Smooth muscle cell (in vitro differentiated cells): ENCODE results near the gene LIN7B. TPM values are rescaled to one million over a fixed set of nuclear protein-coding genes. Genes with fewer than 3 reads are reported as not detected.

Experiments used
- DNase-seq: peaks from one replicate; lab custom pipeline; 2025; ENCODE audit not compliant: unreplicated experiment; lab: John Stamatoyannopoulos, UW
- H2AFZ ChIP-seq: fragments of 200-600 bp; sonication (generic); 2 replicates; pipeline ENCODE4 v1.6.0; 2016; ENCODE audit warnings: antibody characterized with exemption, low read depth, mild to moderate bottlenecking
- H3F3A ChIP-seq: fragments of 200-600 bp; sonication (generic); 2 replicates; pipeline ENCODE4 v1.6.0; 2017; ENCODE audit warnings: antibody characterized with exemption, low read depth
- H3K27ac ChIP-seq: fragments of 200-600 bp; sonication (generic); 2 replicates; pipeline ENCODE4 v1.5.1; 2016; ENCODE audit warnings: low read depth, mild to moderate bottlenecking
- H3K27me3 ChIP-seq: fragments of 200-600 bp; sonication (generic); 2 replicates; pipeline ENCODE4 v1.6.1; 2016; ENCODE audit warnings: low read depth, mild to moderate bottlenecking
- H3K36me3 ChIP-seq: fragments of 200-600 bp; sonication (generic); 2 replicates; pipeline ENCODE4 v1.5.1; 2016; ENCODE audit warnings: low read depth
- H3K4me1 ChIP-seq: fragments of 200-600 bp; sonication (generic); 2 replicates; pipeline ENCODE4 v1.5.1; 2016; ENCODE audit warnings: low read depth
- H3K4me2 ChIP-seq: fragments of 200-600 bp; sonication (generic); 2 replicates; pipeline ENCODE4 v1.6.0; 2016; ENCODE audit warnings: mild to moderate bottlenecking
- H3K4me3 ChIP-seq: fragments of 200-600 bp; sonication (generic); 2 replicates; pipeline ENCODE4 v1.5.1; 2016; ENCODE audit warnings: mild to moderate bottlenecking
- H3K79me2 ChIP-seq: fragments of 200-600 bp; sonication (generic); 2 replicates; pipeline ENCODE4 v1.6.0; 2016; ENCODE audit warnings: low read depth, mild to moderate bottlenecking
- H3K9ac ChIP-seq: fragments of 200-600 bp; sonication (generic); 2 replicates; pipeline ENCODE4 v1.6.0; 2016; ENCODE audit warnings: low read depth
- H3K9me3 ChIP-seq: fragments of 200-600 bp; sonication (generic); replicated peaks from 2 replicates; pipeline ENCODE4 v1.5.1; 2016; ENCODE audit warnings: low read depth
- H4K20me1 ChIP-seq: fragments of 200-600 bp; sonication (generic); 2 replicates; pipeline ENCODE4 v1.6.0; 2016; ENCODE audit warnings: low read depth
- CTCF ChIP-seq: fragments of 200-600 bp; sonication (generic); IDR thresholded peaks from 2 replicates; pipeline ENCODE4 v1.5.1; 2017; ENCODE audit warnings: borderline replicate concordance, mild to moderate bottlenecking, antibody characterized with exemption; ENCODE audit not compliant: insufficient read depth, poor library complexity, severe bottlenecking
- WGBS: methylation state at CpG from one replicate; pipeline ENCODE4 v1.1.7; 2016; ENCODE audit warnings: low lambda C conversion rate; 5-methylcytosine and 5-hydroxymethylcytosine counted together
- polyA plus RNA-seq: library from polyadenylated mRNA; unstranded; fragments of >200 nt; fragmentation: Nextera tagmentation; extraction: Ambion mirVana; gene quantifications from 2 replicates; pipeline ENCODE4 v1.2.1, GENCODE V29; 2016
- total RNA-seq: library from RNA; depleted of rRNA; stranded (reverse); fragments of >200 nt; gene quantifications from 2 replicates; pipeline ENCODE4 v1.2.3, GENCODE V29; 2014

The LIN7B gene
- total and polyA plus RNA-seq, 2 experiments from 2014 or later = 11.7 to 24.7 TPM

GRCh38 chr19:49101160-49101559 lies 13.0 kb upstream of the LIN7B start:
- no peak overlapping the region for H3K27ac ChIP-seq
- H3K36me3 ChIP-seq = no peaks in the 10 kb centered on the region
- H2AFZ ChIP-seq = no peak overlapping the region
- peaks cover 12% of the 10 kb centered on the region for H3F3A ChIP-seq
- H3K4me1 ChIP-seq = no peaks in the 10 kb centered on the region
- no peaks in the 10 kb centered on the region for H3K27me3 ChIP-seq
- H3K4me2 ChIP-seq = no peak overlapping the region
- TF ChIP-seq CTCF = no peak
- DNase-seq = no peak
- no peak overlapping the region for H3K9ac ChIP-seq
- no peak overlapping the region for H3K4me3 ChIP-seq
- no peaks in the 10 kb centered on the region for H3K9me3 ChIP-seq
- peaks cover 87% of the 10 kb centered on the region for H4K20me1 ChIP-seq
- H3K79me2 ChIP-seq = peaks cover 17% of the 10 kb centered on the region
- 96% methylated on average over 12 of the region's 12 CpGs for WGBS

- no peak overlapping the region for H3K9ac ChIP-seq
- H3K36me3 ChIP-seq = no peaks in the 10 kb centered on the region
- H3K79me2 ChIP-seq = peaks cover 19% of the 10 kb centered on the region
- no peaks in the 10 kb centered on the region for H3K27me3 ChIP-seq
- H3F3A ChIP-seq = peaks cover 6% of the 10 kb centered on the region
- no peak for TF ChIP-seq CTCF
- 98% methylated on average over 12 of the region's 12 CpGs for WGBS
- no peak overlapping the region for H2AFZ ChIP-seq
- DNase-seq = no peak
- H3K4me3 ChIP-seq = no peak overlapping the region
- peaks cover 87% of the 10 kb centered on the region for H4K20me1 ChIP-seq
- H3K4me2 ChIP-seq = no peak overlapping the region
- no peak overlapping the region for H3K27ac ChIP-seq
- H3K4me1 ChIP-seq = no peaks in the 10 kb centered on the region
- no peaks in the 10 kb centered on the region for H3K9me3 ChIP-seq
These were observed 11.9 kb upstream of the LIN7B start for GRCh38 chr19:49102303-49102702.

- peaks cover 16% of the 10 kb centered on the region for H3K79me2 ChIP-seq
- no peaks in the 10 kb centered on the region for H3K36me3 ChIP-seq
- no peaks in the 10 kb centered on the region for H3K9me3 ChIP-seq
- peaks cover 5% of the 10 kb centered on the region for H3F3A ChIP-seq
- H3K27ac ChIP-seq = no peak overlapping the region
- peaks cover 81% of the 10 kb centered on the region for H4K20me1 ChIP-seq
- no peak for TF ChIP-seq CTCF
- no peak overlapping the region for H3K4me3 ChIP-seq
- H3K27me3 ChIP-seq = no peaks in the 10 kb centered on the region
- no peak overlapping the region for H3K4me2 ChIP-seq
- H2AFZ ChIP-seq = no peak overlapping the region
- H3K9ac ChIP-seq = no peak overlapping the region
- DNase-seq = no peak
- WGBS = 93% methylated on average over 15 of the region's 33 CpGs
- H3K4me1 ChIP-seq = no peaks in the 10 kb centered on the region
These were observed 10.7 kb upstream of the LIN7B start for GRCh38 chr19:49103331-49104085.
